Non-pigmented ciliary epithelial cell (primary cell): ENCODE data around the gene CDC20.
"Not testable (repeated sequence)": the region's sequence is repeated elsewhere in the genome, so short reads cannot be mapped to it uniquely, and the experiment has no call there.

Experiments
- DNase-seq: peaks from one replicate; pipeline ENCODE4 v3.0.0-alpha.2; 2010; ENCODE audit warnings: low read depth

Gene CDC20

GRCh38 chr1:43358121-43358745, 548 bp upstream of the CDC20 start:
- no peak for DNase-seq

- no peak for DNase-seq
Measured at GRCh38 chr1:43359696-43360095, 915 bp downstream of the CDC20 start.

GRCh38 chr1:43360616-43361015, 1.8 kb downstream of the CDC20 start:
- DNase-seq: no peak

- no peak for DNase-seq
Measured at GRCh38 chr1:43363283-43363934, 4.6 kb downstream of the CDC20 start.

GRCh38 chr1:43363935-43364525, 5.2 kb downstream of the CDC20 start:
- DNase-seq: no peak

GRCh38 chr1:43365678-43366077, 6.9 kb downstream of the CDC20 start:
- no peak for DNase-seq

GRCh38 chr1:43366179-43366578, 7.4 kb downstream of the CDC20 start:
- no peak for DNase-seq

- DNase-seq: no peak
Measured at GRCh38 chr1:43366601-43367025, 7.8 kb downstream of the CDC20 start.

GRCh38 chr1:43367026-43367903, 8.5 kb downstream of the CDC20 start:
- no peak for DNase-seq

GRCh38 chr1:43367904-43368645, 9.3 kb downstream of the CDC20 start, which contains the start of gene ELOVL1:
Gene ELOVL1 (minus strand): TSS chr1:43368011. CDS start chr1:43365609, 2,402 bp downstream.
- DNase-seq: no peak

GRCh38 chr1:43368646-43369020, 9.9 kb downstream of the CDC20 start:
- no peak for DNase-seq

GRCh38 chr1:43369779-43370178, 11.0 kb downstream of the CDC20 start:
- not testable (repeated sequence) for DNase-seq

GRCh38 chr1:43370564-43370963, 11.8 kb downstream of the CDC20 start:
- no peak for DNase-seq

- no peak for DNase-seq
Measured at GRCh38 chr1:43372172-43372571, 13.4 kb downstream of the CDC20 start.

GRCh38 chr1:43373066-43373940, 14.5 kb downstream of the CDC20 start:
- DNase-seq: no peak

GRCh38 chr1:43376723-43377235, 18.0 kb downstream of the CDC20 start:
- no peak for DNase-seq

GRCh38 chr1:43377831-43378230, 19.1 kb downstream of the CDC20 start:
- no peak for DNase-seq

- no peak for DNase-seq
Measured at GRCh38 chr1:43379476-43379875, 20.7 kb downstream of the CDC20 start.

- no peak for DNase-seq
Measured at GRCh38 chr1:43381612-43382011, 22.8 kb downstream of the CDC20 start.

GRCh38 chr1:43382027-43382779, 23.4 kb downstream of the CDC20 start:
- no peak for DNase-seq
